GM10847 (cell line): ENCODE results near the gene GARIN5A.
A peak's percentile ranks its signal among the peaks of the same experiment; 100 is the strongest.

ENCODE experiments used
- POLR2A ChIP-seq: IDR thresholded peaks from 2 replicates; pipeline ENCODE4 v1.6.1; 2011; ENCODE audit not compliant: insufficient read length; ENCODE audit errors: extremely low read depth

The GARIN5A gene

GRCh38 chr19:50476224-50476906 is at the start of gene GARIN5A, which contains the start of gene EMC10:
TSS of gene GARIN5A (minus strand) at chr19:50476848. CDS start at chr19:50476388, 460 bp downstream.
TSS of gene EMC10 (plus strand) at chr19:50476507. CDS start at chr19:50476545, 38 bp downstream.
- TF ChIP-seq POLR2A, result peak; percentile 97

- no peak for TF ChIP-seq POLR2A
Observed at GRCh38 chr19:50522881-50523280, 46.2 kb upstream of the GARIN5A start.

GRCh38 chr19:50520822-50521465 is 44.3 kb upstream of the GARIN5A start:
- TF ChIP-seq POLR2A, result no peak

GRCh38 chr19:50519006-50519575 is 42.4 kb upstream of the GARIN5A start:
- no peak for TF ChIP-seq POLR2A

- TF ChIP-seq POLR2A, result no peak
Observed at GRCh38 chr19:50518091-50519005, 41.7 kb upstream of the GARIN5A start.

- TF ChIP-seq POLR2A, result no peak
Observed at GRCh38 chr19:50517704-50518075, 41.0 kb upstream of the GARIN5A start.

GRCh38 chr19:50516964-50517703 is 40.5 kb upstream of the GARIN5A start:
- TF ChIP-seq POLR2A, result no peak

GRCh38 chr19:50516456-50516855 is 39.8 kb upstream of the GARIN5A start:
- no peak for TF ChIP-seq POLR2A

- no peak for TF ChIP-seq POLR2A
Observed at GRCh38 chr19:50515168-50515561, 38.5 kb upstream of the GARIN5A start.

GRCh38 chr19:50514346-50515167 is 37.9 kb upstream of the GARIN5A start:
- no peak for TF ChIP-seq POLR2A

GRCh38 chr19:50513746-50514345 is 37.2 kb upstream of the GARIN5A start, which contains the start of gene ASPDH:
TSS of gene ASPDH (minus strand) at chr19:50513913. CDS start at chr19:50513823, 90 bp downstream.
- no peak for TF ChIP-seq POLR2A

- TF ChIP-seq POLR2A, result no peak
Observed at GRCh38 chr19:50512999-50513745, 36.5 kb upstream of the GARIN5A start.
